Activated naive CD8-positive, alpha-beta T cell treated with anti-CD3 and anti-CD28 coated beads for 36 hours (primary cell): ENCODE results near the gene AUTS2. TPM values are rescaled to one million over a fixed set of nuclear protein-coding genes. Genes with fewer than 3 reads are reported as not detected.
"Not testable (repeated sequence)": the region's sequence is repeated elsewhere in the genome, so short reads cannot be mapped to it uniquely, and the experiment has no call there.

Source experiments
- DNase-seq: peaks from one replicate; pipeline ENCODE4 v3.0.0; 2021
- H3K27ac Mint-ChIP-seq: one replicate; pipeline ENCODE4 v1.8.0; 2022; ENCODE audit warnings: mild to moderate bottlenecking, moderate library complexity, mixed read lengths
- H3K27me3 Mint-ChIP-seq: one replicate; pipeline ENCODE4 v1.8.0; 2022; ENCODE audit warnings: mild to moderate bottlenecking, mixed read lengths
- H3K36me3 Mint-ChIP-seq: one replicate; pipeline ENCODE4 v1.8.0; 2021; ENCODE audit warnings: mild to moderate bottlenecking, mixed read lengths
- H3K4me1 Mint-ChIP-seq: one replicate; pipeline ENCODE4 v1.8.0; 2021; ENCODE audit warnings: mixed read lengths
- H3K4me3 Mint-ChIP-seq: one replicate; pipeline ENCODE4 v1.8.0; 2022; ENCODE audit warnings: mild to moderate bottlenecking, moderate library complexity, mixed read lengths
- H3K9me3 Mint-ChIP-seq: one replicate; pipeline ENCODE4 v1.8.0; 2022; ENCODE audit warnings: mixed read lengths
- total RNA-seq, 2 experiments: library from RNA; stranded (reverse); gene quantifications; one replicate each; pipeline ENCODE4 v1.2.3, GENCODE V29; 2021

AUTS2 gene
- total RNA-seq, 2 experiments from 2014 or later: 0.58 to 0.78 TPM

DNA sequence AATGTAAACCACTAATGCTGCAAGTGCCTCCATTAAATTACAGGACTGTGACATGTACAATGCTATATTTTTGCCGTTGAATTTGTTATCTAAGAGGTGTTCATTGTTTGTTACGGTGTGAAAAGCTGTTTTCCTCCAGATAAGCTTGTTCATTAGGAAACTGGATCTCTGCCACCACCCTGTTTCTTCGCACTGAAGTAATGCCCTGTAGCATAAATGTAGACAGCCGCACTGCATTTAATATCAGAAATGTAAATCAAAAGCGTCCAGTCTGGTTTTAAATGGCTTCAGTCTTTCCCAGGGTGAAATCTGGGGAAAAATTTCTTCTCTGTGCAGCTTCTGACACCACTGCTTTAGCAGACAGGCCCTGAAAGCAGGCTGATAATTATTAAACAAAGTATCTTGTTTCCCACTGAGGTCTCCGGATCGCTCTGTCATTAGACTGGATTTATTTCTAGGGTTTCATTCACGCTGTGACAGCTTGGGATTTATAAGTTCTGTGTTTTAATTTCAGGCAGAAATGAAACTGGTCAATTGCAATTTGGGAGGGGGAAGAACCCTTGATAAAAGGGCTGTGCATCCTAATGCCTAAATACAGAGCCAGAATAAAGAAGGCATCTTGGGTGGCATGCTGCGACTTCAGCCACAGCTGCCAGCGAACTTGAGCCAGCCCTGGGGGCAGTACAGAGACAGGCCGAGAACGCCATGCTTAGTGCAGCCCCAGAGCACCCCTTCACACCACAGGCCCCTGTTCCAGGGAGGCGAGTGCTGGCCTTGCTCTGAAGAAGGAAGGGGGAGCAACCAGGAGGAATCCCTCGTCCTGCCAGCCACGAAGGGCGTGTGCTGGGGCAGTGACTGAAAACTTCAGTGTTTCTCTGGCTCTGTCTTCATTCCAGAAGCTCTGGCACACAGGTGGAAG is 985.9 kb downstream of the AUTS2 start:
- no peaks in the 10 kb centered on the region for H3K4me1 Mint-ChIP-seq
- no peaks in the 10 kb centered on the region for H3K9me3 Mint-ChIP-seq
- no peak overlapping the region for H3K27ac Mint-ChIP-seq
- no peaks in the 10 kb centered on the region for H3K27me3 Mint-ChIP-seq
- H3K4me3 Mint-ChIP-seq: no peak overlapping the region
- H3K36me3 Mint-ChIP-seq: no peaks in the 10 kb centered on the region
- no peak for DNase-seq

- Mint-ChIP-seq H3K36me3 (no peaks in the 10 kb centered on the region), H3K27ac (no peak overlapping the region), H3K9me3 (no peaks in the 10 kb centered on the region), H3K4me3 (no peak overlapping the region), H3K4me1 (no peaks in the 10 kb centered on the region), H3K27me3 (no peaks in the 10 kb centered on the region)
- no peak for DNase-seq
These were observed 986.8 kb downstream of the AUTS2 start for GRCh38 chr7:70585071-70585470.

DNA sequence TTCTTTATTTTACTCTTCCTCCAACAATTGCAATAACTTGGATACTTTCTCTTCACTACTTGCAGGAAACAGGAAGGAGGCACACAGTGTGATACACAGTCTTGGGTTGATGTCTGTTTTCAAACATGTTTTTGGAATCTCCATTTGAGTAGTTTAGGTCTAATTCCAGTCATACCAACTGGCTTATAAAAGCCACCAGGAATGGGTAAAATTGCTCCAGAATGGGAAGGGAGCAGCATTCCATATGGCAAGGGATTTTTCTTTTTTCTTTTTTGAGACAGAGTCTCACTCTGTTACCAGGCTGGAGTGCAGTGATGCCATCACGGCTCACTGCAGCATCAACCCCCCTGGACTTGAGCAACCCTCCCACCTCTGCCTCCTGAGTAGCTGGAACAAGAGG is 988.5 kb downstream of the AUTS2 start:
- Mint-ChIP-seq H3K27ac (no peak overlapping the region), H3K9me3 (no peaks in the 10 kb centered on the region), H3K4me1 (no peaks in the 10 kb centered on the region), H3K36me3 (no peaks in the 10 kb centered on the region), H3K27me3 (peaks cover 3% of the 10 kb centered on the region), H3K4me3 (no peak overlapping the region)
- DNase-seq: no peak

DNA sequence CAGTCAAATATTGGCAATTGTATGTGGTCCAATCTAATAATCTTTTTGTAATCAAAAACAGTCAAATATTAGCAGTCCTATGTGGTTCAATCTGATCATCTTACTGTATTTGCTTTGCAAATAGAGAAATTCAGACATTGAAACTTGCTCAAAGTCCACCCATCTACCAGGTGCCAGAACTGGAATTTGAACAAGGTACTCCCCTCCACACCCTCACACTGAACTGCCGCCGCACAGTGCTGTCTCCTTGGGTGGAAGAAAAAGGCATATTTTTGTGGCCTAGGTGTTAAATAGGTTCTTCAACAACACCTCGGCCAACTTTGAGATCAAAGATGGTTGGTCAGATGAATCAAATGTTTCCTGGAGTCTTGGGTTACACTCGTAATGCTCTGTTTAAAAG is 989.5 kb downstream of the AUTS2 start:
- Mint-ChIP-seq H3K27me3 (peaks cover 3% of the 10 kb centered on the region), H3K4me1 (no peaks in the 10 kb centered on the region), H3K27ac (peak overlapping the region; percentile 29), H3K4me3 (no peak overlapping the region), H3K9me3 (no peaks in the 10 kb centered on the region), H3K36me3 (no peaks in the 10 kb centered on the region)
- DNase-seq: no peak

GRCh38 chr7:70588191-70588921 is 990.1 kb downstream of the AUTS2 start:
- Mint-ChIP-seq H3K27ac (no peak overlapping the region), H3K27me3 (peaks cover 4% of the 10 kb centered on the region), H3K9me3 (no peaks in the 10 kb centered on the region), H3K36me3 (no peaks in the 10 kb centered on the region), H3K4me1 (no peaks in the 10 kb centered on the region), H3K4me3 (no peak overlapping the region)
- no peak for DNase-seq

GRCh38 chr7:70589010-70589409 is 990.7 kb downstream of the AUTS2 start:
- Mint-ChIP-seq H3K27me3 (peaks cover 10% of the 10 kb centered on the region), H3K9me3 (no peaks in the 10 kb centered on the region), H3K27ac (no peak overlapping the region), H3K4me3 (no peak overlapping the region), H3K36me3 (no peaks in the 10 kb centered on the region), H3K4me1 (no peaks in the 10 kb centered on the region)
- DNase-seq: no peak

DNA sequence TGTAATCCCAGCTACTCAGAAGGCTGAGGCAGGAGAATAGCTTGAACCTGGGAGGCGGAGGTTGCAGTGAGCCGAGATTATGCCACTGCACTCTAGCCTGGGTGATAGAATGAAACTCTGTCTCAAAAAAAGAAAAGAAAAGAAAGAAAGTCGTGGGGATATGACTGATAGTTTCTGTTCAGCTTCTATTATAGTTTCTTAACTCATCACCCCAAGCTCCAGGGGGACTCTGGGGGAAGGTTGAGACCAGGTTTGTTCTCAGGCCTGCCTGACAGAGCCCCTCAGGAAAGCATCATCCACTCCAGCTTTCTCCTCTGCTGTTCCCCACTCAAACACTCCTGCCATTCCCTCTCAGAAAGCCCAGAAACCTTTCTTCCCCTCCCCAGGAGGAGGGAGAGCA is 991.3 kb downstream of the AUTS2 start:
- Mint-ChIP-seq H3K4me1 (no peaks in the 10 kb centered on the region), H3K27ac (no peak overlapping the region), H3K36me3 (no peaks in the 10 kb centered on the region), H3K4me3 (no peak overlapping the region), H3K9me3 (no peaks in the 10 kb centered on the region), H3K27me3 (peaks cover 14% of the 10 kb centered on the region)
- DNase-seq: no peak

DNA sequence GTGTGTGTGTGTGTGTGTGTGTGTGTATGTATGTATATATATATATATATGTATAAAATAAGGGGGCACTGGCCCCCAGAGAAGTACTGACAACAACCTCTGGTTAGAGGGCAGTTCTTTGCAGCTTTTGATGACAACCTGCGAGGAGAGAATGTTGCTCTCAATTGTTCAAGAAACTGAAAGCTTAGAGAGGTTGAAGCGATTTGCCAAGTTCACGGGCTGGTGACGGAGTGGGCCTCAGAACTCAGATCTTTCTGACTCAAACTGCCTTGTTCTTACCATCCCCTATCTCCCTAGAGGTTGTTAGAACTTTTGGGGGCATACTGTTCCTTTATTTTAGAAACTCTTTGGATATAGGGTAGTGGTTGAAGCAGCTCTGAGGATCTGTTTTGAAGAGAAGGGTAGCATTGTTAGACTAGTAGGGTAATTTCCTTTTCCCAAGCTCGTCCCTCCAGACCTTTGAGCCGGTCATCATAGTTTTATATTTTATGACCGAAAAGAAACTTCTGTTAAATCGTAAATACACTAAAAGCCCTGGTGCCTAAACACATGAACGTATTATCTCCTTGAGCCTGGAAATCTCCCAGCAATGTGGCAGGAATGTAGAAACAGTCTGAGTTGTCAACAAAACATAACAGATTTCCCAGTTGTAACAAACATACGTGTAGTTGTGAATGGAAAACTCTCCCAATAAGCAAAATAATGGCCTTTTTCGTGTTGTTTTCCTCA is 992.0 kb downstream of the AUTS2 start:
- Mint-ChIP-seq H3K27me3 (peaks cover 18% of the 10 kb centered on the region), H3K36me3 (no peaks in the 10 kb centered on the region), H3K9me3 (no peaks in the 10 kb centered on the region), H3K27ac (no peak overlapping the region), H3K4me1 (no peaks in the 10 kb centered on the region), H3K4me3 (no peak overlapping the region)
- DNase-seq: no peak

DNA sequence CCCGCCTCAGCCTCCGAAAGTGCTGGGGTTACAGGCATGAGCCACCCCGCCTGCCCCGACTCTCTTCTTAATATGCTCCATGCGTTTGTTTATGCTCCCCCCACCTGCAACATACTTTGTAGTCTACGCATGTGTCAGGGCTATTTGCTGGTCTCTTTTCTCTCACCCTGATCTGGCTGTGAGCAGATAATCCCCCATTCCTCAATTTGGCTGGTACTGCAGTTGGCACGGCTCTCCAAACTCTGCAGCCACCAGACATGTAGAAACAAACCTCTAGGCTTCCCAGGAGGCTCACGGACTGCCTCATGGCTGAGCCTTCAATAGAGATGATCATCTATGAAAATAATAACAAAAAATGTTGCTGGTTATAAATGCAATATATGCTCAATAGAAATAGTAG is 993.4 kb downstream of the AUTS2 start:
- Mint-ChIP-seq H3K27ac (no peak overlapping the region), H3K27me3 (peaks cover 27% of the 10 kb centered on the region), H3K36me3 (no peaks in the 10 kb centered on the region), H3K4me1 (peaks cover 1% of the 10 kb centered on the region), H3K4me3 (no peak overlapping the region), H3K9me3 (no peaks in the 10 kb centered on the region)
- no peak for DNase-seq

DNA sequence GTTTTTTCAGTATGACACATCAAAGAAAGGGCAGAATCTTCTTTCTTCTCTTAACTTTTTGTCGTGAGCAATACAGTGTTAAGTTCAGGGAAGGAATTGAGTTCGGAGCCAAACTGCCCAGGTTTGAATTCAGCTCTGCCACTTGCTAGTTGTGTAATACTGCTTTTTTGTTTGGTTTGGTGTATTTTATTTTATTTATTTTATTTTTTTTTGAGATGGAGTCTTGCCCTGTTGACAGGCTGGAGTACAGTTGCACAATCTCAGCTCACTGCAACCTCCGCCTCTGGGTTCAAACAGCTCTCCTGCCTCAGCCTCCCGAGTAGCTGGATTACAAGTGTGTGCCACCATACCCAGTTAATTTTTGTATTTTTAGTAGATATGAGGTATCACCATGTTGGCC is 993.9 kb downstream of the AUTS2 start:
- no peaks in the 10 kb centered on the region for H3K36me3 Mint-ChIP-seq
- H3K27ac Mint-ChIP-seq: no peak overlapping the region
- DNase-seq: no peak
- peaks cover 1% of the 10 kb centered on the region for H3K4me1 Mint-ChIP-seq
- H3K4me3 Mint-ChIP-seq: no peak overlapping the region
- peaks cover 33% of the 10 kb centered on the region for H3K27me3 Mint-ChIP-seq
- no peaks in the 10 kb centered on the region for H3K9me3 Mint-ChIP-seq

DNA sequence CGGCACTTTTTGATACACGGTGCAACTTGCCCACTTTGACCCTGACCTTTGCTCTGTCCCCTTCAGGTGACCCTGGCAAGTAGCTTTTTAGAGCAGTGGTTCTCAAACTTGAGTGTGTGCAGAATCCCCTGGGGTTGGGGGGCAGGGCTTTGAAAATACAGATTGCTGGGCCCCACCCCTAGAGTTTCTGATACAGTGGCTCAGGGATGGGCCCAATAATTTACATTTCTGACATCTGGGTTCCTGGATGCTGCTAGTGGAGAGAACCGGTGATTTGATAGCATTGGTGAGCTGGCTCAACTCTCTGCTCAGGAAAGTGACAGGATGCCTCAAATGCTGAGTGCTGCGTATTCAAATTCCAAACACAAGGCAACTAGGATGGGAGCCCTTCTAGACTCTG is 995.9 kb downstream of the AUTS2 start:
- Mint-ChIP-seq H3K4me3 (no peak overlapping the region), H3K4me1 (peaks cover 1% of the 10 kb centered on the region)

GRCh38 chr7:70594885-70595284 is 996.6 kb downstream of the AUTS2 start:
- not testable (repeated sequence) for DNase-seq, H3K9me3 Mint-ChIP-seq, H3K36me3 Mint-ChIP-seq, H3K27ac Mint-ChIP-seq, H3K4me3 Mint-ChIP-seq, H3K4me1 Mint-ChIP-seq
- peaks cover 57% of the 10 kb centered on the region for H3K27me3 Mint-ChIP-seq

More for the DNA sequence above, 995.9 kb downstream of the AUTS2 start:
- Mint-ChIP-seq H3K27me3 (peaks cover 51% of the 10 kb centered on the region), H3K36me3 (no peaks in the 10 kb centered on the region), H3K27ac (no peak overlapping the region), H3K9me3 (no peaks in the 10 kb centered on the region)
- no peak for DNase-seq

DNA sequence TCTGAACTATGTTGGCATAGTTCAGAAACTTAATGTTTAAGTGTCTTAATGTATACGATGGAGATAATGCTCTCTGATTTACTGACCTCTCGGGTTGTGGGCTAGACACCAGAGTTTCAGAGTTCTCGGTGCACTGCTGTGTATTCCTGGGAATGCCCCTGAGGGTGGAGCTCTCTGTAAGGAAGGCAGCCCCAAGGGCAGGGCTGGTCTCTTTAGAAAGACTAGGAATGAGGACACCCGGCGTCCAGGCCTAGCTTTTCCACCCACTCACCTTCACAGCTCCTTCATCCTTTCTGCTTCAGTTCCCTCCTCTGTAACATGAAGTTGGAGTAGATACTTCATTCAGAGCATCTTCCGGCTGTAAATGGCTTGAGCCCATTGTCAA is 997.1 kb downstream of the AUTS2 start:
- no peak overlapping the region for H3K27ac Mint-ChIP-seq
- H3K27me3 Mint-ChIP-seq: peaks cover 57% of the 10 kb centered on the region
- H3K36me3 Mint-ChIP-seq: no peaks in the 10 kb centered on the region
- H3K9me3 Mint-ChIP-seq: no peaks in the 10 kb centered on the region
- DNase-seq: no peak
- H3K4me1 Mint-ChIP-seq: peaks cover 1% of the 10 kb centered on the region
- H3K4me3 Mint-ChIP-seq: peak overlapping the region; percentile 22

GRCh38 chr7:70595755-70596597 is 997.7 kb downstream of the AUTS2 start:
- DNase-seq: peak; percentile 21
- Mint-ChIP-seq H3K4me1 (peaks cover 1% of the 10 kb centered on the region), H3K27me3 (peaks cover 57% of the 10 kb centered on the region), H3K9me3 (peaks cover 2% of the 10 kb centered on the region), H3K4me3 (peak overlapping the region; percentile 34), H3K36me3 (no peaks in the 10 kb centered on the region), H3K27ac (no peak overlapping the region)
